ENCODE measurements around the gene C1orf167.

The C1orf167 gene, protein sequence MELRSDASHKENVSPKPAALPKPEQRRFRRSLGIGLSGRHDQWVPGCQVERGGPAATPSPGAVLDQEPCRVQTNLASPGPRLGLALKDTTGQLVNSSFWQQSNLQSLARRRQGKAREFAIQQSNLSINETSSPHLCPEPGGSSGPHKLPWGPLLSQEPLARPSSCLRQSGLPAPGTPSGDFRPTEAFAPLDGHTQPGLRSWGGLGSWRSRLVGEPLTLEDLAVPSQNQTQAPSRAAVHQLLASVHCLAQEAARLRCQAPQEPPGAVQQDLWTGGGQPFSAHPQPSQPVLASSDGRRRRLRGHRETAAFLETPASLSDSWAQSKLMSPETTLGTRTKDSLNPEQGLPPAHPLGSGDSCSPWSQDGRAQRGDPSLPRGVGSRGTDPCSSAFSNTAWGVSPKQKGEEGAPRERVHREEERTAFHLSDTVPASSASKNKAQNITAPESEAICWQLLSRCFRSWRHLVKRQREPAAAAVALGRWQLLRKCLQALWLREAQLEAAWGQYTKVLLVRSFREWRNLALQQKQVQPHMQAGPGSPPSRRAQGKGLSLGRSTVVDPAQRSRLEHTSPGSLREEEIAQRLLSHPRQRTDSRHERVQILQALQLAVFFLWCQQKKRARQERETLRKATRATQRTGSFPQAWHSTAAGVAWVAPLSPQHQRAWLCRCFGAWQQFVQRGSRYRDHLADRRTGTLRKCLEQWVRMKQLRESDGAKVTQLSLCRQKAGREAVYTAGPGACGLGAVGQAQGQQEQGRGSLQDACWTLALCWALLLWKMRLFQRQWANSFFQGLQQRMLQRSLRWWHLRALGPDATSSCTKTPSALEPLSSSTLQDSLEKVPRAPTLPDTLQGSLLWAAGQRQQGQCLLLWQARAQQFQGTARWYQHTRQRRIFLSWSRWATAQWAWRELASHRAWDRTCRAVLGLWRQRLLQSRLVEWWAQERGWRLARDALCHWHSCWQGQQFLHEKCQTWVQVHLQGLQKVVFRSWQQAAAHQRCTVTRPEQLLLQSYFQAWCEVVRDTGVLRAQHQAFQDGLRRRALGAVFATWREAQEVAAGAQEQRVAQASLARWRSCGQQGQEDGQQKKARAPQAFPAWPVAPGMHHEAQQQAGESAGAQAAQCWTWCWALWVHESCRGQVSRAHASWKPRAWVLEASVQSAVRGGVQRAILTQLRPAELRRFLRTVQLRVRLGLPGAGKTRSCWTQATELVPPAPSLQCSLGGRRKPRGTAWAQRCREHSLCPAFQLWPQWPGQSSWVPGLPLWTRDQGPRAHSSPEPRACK (N-terminal part only)

DNA sequence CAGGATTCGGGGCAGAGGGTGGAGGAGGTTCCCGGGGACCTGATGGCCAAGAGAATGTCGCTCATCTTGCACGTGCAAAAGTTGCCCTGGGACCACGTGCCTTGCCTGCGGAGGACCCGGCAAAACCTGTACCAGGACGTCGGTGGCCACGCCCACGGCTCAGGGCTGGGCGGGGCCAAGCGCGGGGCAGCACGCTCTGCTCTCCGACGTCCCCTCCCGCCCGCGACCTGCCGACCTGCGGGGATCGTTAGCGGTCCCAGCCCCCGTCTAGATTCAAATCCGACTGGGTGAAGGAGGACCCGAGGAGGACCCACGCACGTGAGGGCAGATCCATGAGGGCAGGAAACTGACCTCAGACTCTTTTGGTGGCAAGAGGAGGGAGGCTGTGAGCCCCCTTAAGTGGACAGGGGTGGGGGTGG is at the start of gene C1orf167:
C1orf167 (plus strand) TSS at position 206 of the 419 bp plus-strand sequence. CDS start 2,208 bp downstream, outside the sequence.
- DNase-seq: peak; percentile 51 to 58

DNA sequence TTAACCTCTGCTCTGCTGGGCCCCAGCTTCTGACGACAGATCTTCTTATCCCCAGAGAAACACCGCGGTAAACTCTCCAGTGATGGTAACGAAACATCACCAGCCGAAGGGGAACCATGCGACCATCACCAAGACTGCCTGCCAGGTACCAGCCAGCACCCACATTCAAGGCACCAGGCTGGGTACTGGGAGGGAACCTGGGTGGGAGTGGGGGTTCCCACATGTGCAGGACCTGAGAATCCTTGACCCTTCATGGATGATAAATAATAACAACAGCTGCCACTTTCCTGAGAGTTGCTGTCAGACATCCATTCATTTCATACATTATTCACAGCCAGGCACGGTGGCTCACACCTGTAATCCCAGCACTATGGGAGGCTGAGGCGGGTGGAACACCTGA is 49.7 kb upstream of the C1orf167 start:
- no peak for DNase-seq

DNA sequence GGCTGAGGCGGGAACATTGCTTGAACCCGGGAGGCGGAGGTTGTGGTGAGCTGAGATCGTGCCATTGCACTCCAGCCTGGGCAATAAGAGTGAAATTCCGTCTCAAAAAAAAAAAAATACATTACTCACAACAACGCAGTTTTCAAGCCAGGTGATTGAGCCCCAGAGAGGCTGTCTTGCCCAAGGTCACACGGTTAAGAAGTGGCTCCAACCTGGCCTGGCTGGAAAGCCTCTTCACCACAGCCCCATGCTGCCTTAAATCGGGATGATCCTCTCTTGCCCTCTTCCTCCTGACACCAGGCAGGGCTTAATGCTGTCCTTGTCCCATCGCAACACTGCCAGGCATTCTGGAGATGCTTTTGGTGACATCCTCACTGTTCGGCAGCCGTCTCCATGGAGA is 48.9 kb upstream of the C1orf167 start:
- DNase-seq: no peak

DNA sequence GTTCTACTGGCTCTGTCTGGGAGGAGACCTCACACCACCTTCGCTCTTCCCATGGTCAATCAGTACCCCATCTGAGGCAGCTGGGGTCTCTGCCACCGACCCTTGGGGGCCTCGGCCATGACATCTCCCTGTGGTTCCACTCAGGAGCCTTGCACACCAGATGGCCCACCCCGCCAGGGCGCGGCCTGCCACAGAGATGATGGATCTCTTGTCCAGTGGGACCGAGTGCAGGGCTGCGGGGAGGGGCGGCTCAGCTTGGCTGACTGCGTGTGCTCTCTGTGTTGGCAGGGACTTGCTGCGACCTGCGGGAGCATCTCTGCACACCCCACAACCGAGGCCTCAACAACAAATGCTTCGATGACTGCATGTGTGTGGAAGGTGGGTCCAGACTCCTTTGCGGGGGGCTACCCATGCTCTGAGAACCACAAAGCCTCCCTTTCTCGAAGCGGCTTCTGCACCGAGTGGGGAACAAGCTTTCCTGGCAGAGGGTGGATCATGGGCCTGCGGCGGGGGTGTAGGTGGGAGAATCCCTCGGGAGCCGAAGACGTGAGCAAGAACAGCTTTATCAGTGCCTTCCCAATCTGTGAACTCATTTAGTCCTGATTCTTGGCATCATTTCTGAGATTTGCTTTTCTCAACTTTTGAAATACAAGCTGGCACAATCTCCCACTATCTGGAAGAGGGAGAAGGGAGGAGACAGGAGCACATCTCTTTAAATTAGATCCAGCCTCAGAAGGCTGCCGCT is 47.0 kb upstream of the C1orf167 start:
- no peak for DNase-seq

DNA sequence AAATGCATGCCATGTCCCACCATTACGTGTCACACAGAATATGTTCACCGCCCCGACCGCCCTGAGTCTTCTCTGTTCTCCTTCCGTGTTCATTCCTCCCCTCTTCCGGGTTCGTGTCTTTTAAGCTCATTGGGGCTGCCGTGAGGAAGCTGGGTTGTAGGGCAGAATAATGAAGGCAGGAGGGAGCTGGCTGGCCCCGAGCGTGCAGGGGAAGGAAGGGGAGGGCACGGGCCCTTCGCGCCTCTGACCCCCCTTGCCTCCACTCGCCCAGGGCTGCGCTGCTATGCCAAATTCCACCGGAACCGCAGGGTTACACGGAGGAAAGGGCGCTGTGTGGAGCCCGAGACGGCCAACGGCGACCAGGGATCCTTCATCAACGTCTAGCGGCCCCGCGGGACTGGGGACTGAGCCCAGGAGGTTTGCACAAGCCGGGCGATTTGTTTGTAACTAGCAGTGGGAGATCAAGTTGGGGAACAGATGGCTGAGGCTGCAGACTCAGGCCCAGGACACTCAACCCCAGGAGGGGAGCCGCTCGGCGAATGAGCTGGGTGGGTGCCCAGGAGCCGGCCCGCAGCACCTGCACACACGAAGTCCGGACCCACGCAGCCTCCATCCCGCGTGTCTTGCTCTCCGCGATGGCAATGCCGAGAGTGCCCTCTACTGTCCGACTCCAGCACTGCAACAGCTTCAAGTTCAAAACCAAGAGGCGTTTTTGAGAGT is 42.5 kb upstream of the C1orf167 start:
- peak; percentile 87 to 89 for DNase-seq

DNA sequence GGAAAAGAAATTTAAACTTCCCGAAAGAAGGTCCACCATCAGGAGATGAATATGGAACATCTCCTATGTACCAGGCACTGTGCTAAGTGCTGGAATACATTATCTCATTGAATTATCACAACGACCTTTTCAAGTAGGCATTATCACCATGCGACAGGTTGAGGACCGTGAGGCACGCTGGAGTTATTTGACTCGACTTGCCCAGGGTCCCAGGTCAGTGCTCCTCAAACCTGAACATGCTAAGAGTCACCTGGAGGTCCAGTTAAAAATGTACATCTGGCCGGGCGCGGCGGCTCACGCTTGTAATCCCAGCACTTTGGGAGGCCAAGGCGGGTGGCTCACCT is 42.0 kb upstream of the C1orf167 start:
- DNase-seq: no peak

DNA sequence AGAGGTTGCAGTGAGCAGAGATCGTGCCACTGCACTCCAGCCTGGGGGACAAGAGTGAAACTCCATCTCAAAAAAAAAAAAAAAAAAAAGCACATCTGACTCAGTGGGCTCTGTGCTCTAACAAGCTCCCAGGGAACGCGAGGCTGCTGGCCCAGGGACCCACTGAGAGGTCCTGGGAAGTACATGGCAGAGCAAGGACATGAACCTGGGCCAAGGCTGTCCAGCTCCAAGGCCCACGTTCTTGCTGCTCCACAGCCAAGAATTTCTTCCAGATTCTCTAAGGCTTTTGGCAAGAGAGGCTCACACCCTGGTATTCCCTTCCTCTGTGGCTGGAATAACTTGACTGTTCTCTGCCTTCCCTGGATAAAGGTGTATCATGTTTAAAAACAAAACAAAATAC is 41.5 kb upstream of the C1orf167 start:
- DNase-seq: no peak

DNA sequence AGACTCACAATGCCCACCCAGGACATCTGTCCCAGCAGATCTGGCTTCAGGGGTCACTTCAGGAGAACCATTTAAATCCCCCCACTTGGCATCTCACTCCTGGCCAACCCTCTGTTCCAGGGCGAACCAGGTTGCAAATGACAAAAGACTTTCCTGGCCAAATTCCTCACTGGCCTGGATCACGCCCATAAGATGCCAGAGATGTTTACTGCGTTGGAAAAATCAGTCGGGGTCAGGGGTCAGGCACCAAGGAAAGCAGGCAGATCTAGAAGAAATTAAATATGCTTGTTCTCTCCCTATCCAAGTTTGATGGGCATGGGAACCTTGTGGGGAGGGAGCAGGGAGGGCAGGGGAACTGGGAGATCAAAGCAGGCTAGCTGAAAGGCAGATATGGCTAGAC is 40.7 kb upstream of the C1orf167 start:
- DNase-seq: no peak

DNA sequence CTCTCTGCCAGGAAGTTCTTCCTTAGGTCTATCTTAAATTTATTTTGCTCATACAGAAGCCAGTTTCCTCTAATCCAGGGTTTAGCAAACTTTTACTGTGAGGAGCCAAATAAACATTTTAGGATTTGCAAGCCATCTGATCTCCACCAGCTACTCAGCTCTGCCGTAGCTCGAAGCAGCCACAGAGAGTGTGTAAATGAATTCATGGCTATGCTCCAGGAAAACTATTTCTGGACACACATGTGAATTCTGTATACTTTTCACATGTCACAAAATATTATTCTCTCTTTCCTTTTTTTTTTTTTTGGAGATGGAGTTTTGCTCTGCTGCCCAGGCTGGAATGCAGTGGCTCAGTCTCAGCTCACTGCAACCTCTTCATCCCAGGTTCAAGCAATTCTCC is 39.5 kb upstream of the C1orf167 start:
- no peak for DNase-seq

DNA sequence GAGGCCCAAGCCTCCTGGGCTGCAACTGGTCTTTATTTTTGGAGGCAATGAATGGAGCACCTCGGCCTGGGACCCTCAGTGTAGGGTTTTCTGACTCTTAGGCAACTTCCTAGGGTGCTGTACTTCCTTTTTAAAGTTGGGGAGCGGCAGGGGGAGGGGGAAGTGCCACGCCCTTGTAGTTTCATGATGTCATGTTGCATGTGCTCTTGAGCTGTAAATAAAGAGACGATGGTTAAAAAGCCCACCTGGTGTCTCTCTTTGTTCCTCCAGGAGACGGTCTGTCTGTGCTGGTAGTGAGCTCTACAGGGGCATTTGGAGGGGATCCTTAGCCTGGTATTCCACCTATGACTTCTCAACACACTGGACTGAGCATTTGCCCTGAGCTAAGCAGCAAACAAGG is 36.4 kb upstream of the C1orf167 start:
- no peak for DNase-seq

DNA sequence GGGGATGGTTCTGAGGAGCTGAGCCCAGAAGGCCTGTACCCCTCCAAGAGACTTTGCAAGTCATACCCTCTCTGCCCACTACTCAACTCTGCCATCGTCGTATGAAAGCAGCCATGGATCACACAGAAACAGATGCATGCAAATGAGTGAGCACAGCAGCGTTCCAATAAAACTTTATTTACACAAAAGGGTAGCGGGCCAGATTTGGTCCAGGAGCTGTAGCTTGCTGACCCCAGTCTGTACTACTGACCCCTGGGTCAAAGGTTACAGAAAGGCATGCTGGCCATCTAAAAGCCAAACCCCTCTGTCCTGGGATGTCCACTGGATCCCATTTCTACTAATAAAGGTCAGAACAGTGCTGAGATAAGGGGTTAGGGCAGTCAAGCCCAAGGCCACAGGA is 34.9 kb upstream of the C1orf167 start:
- no peak for DNase-seq

DNA sequence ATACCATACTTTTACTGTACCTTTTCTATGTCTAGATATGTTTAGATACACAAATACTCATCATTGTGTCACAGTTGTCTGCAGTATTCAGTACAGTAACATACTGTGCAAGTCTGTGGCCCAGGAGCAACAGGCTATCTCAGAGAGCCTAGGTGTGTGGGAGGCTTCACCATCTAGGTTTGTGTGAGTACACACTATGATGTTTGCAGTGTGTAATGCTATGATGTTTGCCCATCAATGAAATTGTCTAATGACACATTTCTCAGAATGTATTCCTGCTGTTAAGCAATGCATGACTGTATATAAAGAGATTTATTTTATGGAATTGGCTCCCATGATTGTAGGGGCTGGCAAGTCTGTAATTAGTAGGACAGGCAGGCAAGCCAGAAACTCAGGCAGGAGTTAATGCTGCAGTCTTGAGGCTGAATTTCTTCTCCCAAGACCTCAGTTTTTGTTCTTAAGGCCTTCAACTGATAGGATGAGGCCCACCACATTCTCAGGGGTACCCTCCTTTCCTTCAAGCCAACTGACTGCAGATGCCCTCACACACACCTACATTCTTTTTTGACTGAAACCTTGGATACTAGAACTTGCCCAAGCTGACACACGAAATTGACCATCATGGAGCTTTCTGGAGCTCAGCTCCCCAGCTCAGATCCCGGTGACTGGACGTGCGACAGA is 33.7 kb upstream of the C1orf167 start:
- DNase-seq: no peak

DNA sequence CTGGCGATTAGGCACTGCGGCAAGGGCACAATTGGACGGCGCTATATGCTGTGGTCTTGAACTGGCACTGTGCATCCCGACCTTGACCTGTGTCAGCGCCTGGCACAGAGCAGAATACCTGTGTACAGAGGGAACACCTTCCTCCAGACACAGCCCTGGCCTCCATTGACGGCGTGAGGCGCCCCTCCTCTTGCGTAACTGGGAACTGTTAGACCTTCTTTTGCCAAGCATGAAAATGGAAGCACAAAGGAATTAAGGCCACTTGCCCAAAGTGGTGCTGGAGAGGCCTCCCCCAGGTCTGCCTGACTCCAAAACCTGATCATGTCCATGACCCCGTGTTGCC is 32.9 kb upstream of the C1orf167 start:
- no peak for DNase-seq

DNA sequence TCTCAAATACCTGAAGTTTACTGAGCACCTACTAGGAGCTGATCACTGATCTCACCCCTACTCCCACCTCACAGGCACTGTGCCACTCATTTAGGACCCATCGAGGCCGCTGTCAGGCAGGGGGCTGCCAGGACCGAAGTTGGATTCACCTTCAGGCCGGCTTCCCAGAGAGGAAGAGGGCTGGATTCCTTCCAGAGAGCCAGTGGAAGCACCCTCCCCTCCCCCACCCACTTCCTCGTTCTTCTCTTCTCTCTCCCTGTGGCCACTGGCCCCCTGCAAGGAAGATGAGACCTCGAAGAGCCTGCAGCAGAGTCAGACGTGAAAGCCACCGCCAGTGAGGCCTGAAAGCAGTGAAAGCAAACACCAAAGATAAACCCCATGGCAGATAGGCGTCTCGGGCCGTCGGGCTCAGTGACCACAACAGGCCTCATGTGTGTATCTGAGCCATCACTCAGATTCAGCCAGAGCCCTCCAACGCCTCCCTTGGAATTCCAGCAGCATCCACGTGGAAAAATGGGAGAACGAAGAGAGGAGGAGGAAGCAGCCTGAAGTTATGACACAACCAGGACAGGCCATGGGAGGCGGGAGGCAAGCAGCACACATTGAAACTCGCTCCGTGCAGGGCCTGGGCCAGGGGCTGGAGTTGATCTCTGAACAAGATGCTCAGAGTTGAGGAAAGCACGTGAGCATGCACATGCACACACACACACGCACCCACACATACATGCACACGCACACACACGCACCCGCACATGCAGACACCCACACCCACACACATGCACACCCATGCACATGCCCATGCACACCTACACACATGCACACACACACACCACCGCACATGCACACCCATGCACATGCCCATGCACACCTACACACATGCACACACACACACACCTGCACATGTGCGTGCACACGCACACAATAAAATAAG is 32.2 kb upstream of the C1orf167 start:
- no peak for DNase-seq

DNA sequence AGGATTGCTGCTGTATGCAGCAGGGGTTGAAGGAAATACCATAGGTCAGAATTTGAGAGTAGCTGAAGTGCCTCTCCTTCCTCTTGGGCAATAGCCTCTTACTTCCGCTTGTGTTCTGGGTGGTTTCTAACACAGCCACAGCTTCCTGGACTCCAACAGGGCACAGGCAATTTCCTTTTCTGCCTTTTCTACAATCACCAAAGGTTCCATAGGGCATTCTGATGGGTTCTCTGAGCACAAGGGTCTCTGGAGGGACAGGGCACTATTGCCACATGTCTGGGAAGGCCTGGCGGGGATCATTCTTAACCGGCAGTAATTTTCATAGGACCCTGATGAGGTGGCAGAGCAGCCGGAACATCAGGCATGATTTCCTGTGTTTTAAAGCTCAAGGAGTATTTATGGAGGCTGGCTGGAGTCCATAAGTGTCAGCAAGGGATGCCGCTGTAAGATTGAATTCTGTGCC is 31.5 kb upstream of the C1orf167 start:
- peak in 1 of 2 experiments; percentile 44 for DNase-seq

DNA sequence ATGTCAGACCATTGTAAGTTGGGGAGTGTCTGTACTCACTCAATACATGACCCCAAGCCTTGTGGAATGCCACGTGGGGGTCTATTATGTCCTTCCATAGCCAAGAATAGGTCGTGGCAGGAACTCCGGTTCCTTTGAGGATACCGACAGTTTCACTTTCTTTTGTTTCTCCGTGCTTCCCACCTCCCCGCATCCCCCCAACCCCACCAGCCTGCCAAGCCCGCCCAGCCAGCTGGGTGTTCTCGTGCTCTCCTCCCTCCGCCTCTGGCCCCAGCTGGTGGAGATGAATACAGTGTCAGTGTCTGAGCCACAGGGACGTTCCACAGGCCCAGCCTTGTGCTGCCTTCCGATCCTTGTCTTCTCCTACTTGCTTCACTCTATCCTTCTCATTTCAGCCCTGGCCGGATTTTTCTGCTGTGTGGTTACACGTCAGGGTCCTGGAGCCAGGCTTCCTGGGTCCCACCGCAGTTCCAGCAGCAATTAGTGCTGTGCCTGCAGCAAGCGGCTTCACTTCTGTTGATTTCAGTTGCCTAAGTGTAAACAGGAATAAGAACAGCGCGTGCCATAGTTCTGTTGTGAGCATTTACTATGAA is 30.2 kb upstream of the C1orf167 start:
- no peak for DNase-seq

DNA sequence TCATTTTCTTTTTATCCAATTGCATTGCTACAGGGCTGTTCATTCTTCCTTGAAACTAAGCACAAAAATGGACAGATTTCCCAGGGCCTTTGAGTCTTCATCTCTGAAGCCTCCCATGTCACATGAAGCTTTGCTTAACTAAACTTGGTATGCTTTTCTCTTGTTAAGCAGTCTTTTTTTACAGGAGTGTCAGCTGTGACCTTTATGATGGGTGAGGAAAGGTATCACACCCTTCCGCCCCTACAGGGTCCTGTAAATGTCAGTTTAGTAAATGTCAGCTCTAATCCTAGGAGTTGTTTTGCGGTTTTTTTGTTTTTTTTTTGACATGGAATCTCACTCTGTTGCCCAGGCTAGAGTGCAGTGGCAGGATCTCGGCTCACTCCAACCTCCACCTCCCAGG is 28.7 kb upstream of the C1orf167 start:
- no peak for DNase-seq

DNA sequence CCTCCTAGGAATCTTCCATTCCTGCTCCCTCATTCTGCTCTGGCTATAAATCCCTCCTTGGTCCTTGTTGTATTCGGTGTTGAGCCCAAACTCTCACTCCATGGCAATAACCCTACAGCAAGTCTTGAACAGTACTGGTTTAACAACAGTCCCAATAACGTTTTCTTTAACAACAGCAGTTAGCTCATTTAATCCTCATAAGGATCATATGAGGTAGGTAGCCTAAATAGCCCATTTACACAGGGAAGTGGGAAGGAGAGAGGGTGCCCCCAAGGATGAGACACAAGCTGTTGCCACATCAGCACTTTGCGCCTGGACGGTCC is 26.5 kb upstream of the C1orf167 start:
- no peak for DNase-seq

DNA sequence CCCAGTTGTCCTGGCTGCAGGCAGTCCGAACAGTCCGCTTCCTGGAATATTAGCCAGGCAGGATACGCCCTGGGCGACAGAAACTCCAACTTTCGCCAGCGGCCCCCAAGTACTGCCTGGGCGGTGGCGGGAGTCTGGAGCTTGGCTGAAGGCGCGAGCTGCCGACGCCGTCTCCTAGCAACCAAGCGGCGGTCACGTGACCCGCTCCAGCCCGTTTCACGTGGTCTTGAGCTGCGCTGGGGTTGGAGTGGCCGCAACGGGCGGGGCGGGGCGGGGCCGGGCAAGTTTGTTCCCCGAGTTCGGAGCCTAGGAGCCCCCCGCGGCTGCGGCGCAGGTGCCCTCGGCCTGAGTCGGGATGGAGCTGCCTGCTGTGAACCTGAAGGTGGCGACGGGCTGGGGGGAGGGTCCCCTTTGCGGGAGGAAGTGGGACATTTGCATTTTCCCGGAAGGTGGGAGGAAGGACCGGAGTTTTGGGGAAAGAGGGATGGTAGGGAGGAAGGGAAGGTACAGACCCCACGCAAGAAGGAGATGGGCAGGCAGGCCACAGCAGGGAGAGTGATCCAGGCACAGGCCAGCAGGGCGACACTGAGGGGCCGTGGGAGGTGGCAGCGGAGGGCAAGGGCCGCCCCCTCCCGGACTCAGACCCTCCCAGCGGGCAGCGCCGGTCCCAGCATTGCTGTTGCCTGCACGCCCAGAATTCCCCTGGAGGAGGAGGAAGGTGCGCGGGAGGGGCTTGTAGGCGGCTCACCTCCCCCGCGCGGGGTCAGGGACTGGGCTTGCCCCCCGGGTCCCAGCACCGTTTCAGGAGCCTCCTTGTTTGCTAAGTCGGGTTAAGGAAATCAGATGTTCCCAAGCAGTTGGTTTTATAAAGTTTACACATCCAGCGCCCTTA is 25.9 kb upstream of the C1orf167 start, which contains the start of gene AGTRAP:
AGTRAP (plus strand) TSS at position 283 of the 892 bp plus-strand sequence; CDS start at position 356, 73 bp downstream.
- DNase-seq: peak; percentile 89 to 93

Measured in activated T-cell treated with anti-CD3 and anti-CD28 coated beads, Interleukin-2, amount 50 U/mL, for 48 hours (primary cell).